A549 (cell line): ENCODE measurements around the gene STARD6. TPM values are rescaled to one million over a fixed set of nuclear protein-coding genes. Genes with fewer than 3 reads are reported as not detected.
A peak's percentile ranks its signal among the peaks of the same experiment; 100 is the strongest.

Experiments used
- ATAC-seq, 2 experiments: fragments of 200-7000 bp in 1 of 2; fragments of >200 bp in 1 of 2; cut with Nextera tagmentation in 1 of 2; cut with Tn5 transposase in 1 of 2; 3 replicates each; pipeline versions ENCODE4 v1.8.0 to v1.9.1; 2018 to 2020; ENCODE audit warnings: mild to moderate bottlenecking in 1 of 2, moderate library complexity in 1 of 2
- CTCF ChIA-PET: fragments of 300-600 bp; sonication (Branson Sonifier 250); formaldehyde crosslinking; extraction: SDS; loops from one replicate; lab custom pipeline; 2021; ENCODE audit warnings: antibody characterized with exemption, inconsistent platforms; lab: Yijun Ruan, JAX
- POLR2A ChIA-PET: fragments of 350-600 bp; formaldehyde crosslinking; extraction: SDS; loops from one replicate; lab custom pipeline; 2021; ENCODE audit warnings: antibody characterized with exemption, inconsistent platforms; lab: Yijun Ruan, JAX
- DNase-seq, 2 experiments: peaks; one replicate each; pipeline versions ENCODE4 v3.0.0 to v3.0.0-alpha.2; 2011 to 2016; ENCODE audit warnings: low read depth in 1 of 2, low spot score in 1 of 2
- FAIRE-seq: peaks from 2 replicates; lab custom pipeline; 2011; peaks lifted over from hg19 to GRCh38; lab: Jason Lieb, UNC
- H3K27ac ChIP-seq, 2 experiments: fragments of >200 bp; sonication (Bioruptor Twin); formaldehyde crosslinking; 3 replicates each; pipeline ENCODE4 v1.5.1; 2016 to 2017
- H3K4me1 ChIP-seq: fragments of >200 bp; sonication (Bioruptor Twin); formaldehyde crosslinking; 3 replicates; pipeline ENCODE4 v1.6.1; 2016
- H3K4me2 ChIP-seq: fragments of >200 bp; sonication (Bioruptor Twin); formaldehyde crosslinking; 3 replicates; pipeline ENCODE4 v1.6.1; 2016
- H3K4me3 ChIP-seq: fragments of >200 bp; sonication (Bioruptor Twin); formaldehyde crosslinking; 3 replicates; pipeline ENCODE4 v1.5.1; 2016
- H3K9me3 ChIP-seq: fragments of >200 bp; sonication (Bioruptor Twin); formaldehyde crosslinking; 3 replicates; pipeline ENCODE4 v1.6.1; 2016
- CBX8 ChIP-seq: fragments of 200-600 bp; sonication (generic); IDR thresholded peaks from 2 replicates; pipeline ENCODE4 v1.6.1; 2016
- CEBPB ChIP-seq, 2 experiments: fragments of >200 bp in 1 of 2; sonication (Bioruptor Twin) in 1 of 2; formaldehyde crosslinking in 1 of 2; IDR thresholded peaks; 2 replicates each; pipeline ENCODE4 v1.6.1; 2012 to 2016
- CTCF ChIP-seq: fragments of >200 bp; sonication (Bioruptor Twin); formaldehyde crosslinking; IDR thresholded peaks from 3 replicates; pipeline ENCODE4 v1.5.1; 2016
- E2F6 ChIP-seq: IDR thresholded peaks from 2 replicates; pipeline ENCODE4 v1.6.1; 2012; ENCODE audit warnings: low read depth, borderline replicate concordance
- EP300 ChIP-seq, 2 experiments: fragments of >200 bp; sonication (Bioruptor Twin); formaldehyde crosslinking; IDR thresholded peaks; 2 replicates in 1 of 2; 3 replicates in 1 of 2; pipeline ENCODE4 v1.6.1; 2016 to 2017
- ESRRA ChIP-seq: fragments of 150-350 bp; IDR thresholded peaks from 2 replicates; pipeline ENCODE4 v1.6.1; 2014; ENCODE audit warnings: mild to moderate bottlenecking, low read length, borderline replicate concordance
- FOSL2 ChIP-seq, 2 experiments: fragments of 450-650 bp in 1 of 2; fragments of >200 bp in 1 of 2; sonication (Bioruptor Twin) in 1 of 2; formaldehyde crosslinking; IDR thresholded peaks; 2 replicates each; pipeline versions ENCODE4 v1.5.0 to v1.6.1; 2016 to 2020; ENCODE audit warnings: mild to moderate bottlenecking in 1 of 2, moderate library complexity in 1 of 2
- HES2 ChIP-seq: fragments of >200 bp; sonication (Bioruptor Twin); formaldehyde crosslinking; IDR thresholded peaks from 2 replicates; pipeline ENCODE4 v1.6.1; 2016
- HOXA7 ChIP-seq: fragments of 250-450 bp; sonication (Bioruptor Pico); IDR thresholded peaks from 2 replicates; pipeline ENCODE4 v1.5.0; 2020; ENCODE audit warnings: mild to moderate bottlenecking, moderate library complexity
- JUNB ChIP-seq: fragments of >200 bp; sonication (Bioruptor Twin); formaldehyde crosslinking; IDR thresholded peaks from 2 replicates; pipeline ENCODE4 v1.6.1; 2016
- KDM5A ChIP-seq: fragments of 200-600 bp; sonication (generic); IDR thresholded peaks from 2 replicates; pipeline ENCODE4 v1.6.1; 2016; ENCODE audit warnings: antibody characterized with exemption, mild to moderate bottlenecking
- NR3C1 ChIP-seq: fragments of >200 bp; sonication (Bioruptor Twin); formaldehyde crosslinking; IDR thresholded peaks from 3 replicates; pipeline ENCODE4 v1.6.1; 2017
- PHF8 ChIP-seq: fragments of 200-600 bp; sonication (generic); IDR thresholded peaks from 2 replicates; pipeline ENCODE4 v1.6.1; 2016; ENCODE audit warnings: low read depth, mild to moderate bottlenecking, antibody characterized with exemption, moderate library complexity, borderline replicate concordance
- POLR2AphosphoS2 ChIP-seq: conservative IDR thresholded peaks from 2 replicates; pipeline ENCODE4 v1.6.1; 2012; ENCODE audit warnings: low read length, improper control_type of control experiment, inconsistent platforms
- RAD21 ChIP-seq, 2 experiments: fragments of >200 bp in 1 of 2; sonication (Bioruptor Twin) in 1 of 2; formaldehyde crosslinking in 1 of 2; IDR thresholded peaks in 1 of 2; conservative IDR thresholded peaks in 1 of 2; 2 replicates in 1 of 2; 3 replicates in 1 of 2; pipeline ENCODE4 v1.6.1; 2012 to 2018; ENCODE audit warnings: inconsistent platforms in 1 of 2
- RCOR1 ChIP-seq: fragments of 150-350 bp; IDR thresholded peaks from 2 replicates; pipeline ENCODE4 v1.6.1; 2014; ENCODE audit warnings: antibody characterized with exemption, low read length, low read depth
- SMC3 ChIP-seq: fragments of >200 bp; sonication (Bioruptor Twin); formaldehyde crosslinking; IDR thresholded peaks from 3 replicates; pipeline ENCODE4 v1.6.1; 2018; ENCODE audit warnings: inconsistent platforms
- TFCP2L1 ChIP-seq: fragments of 250-450 bp; sonication (Bioruptor Pico); IDR thresholded peaks from 2 replicates; pipeline ENCODE4 v1.5.0; 2021; ENCODE audit warnings: mild to moderate bottlenecking
- TP53 ChIP-seq: fragments of 250-450 bp; sonication (Bioruptor Pico); IDR thresholded peaks from 2 replicates; pipeline ENCODE4 v1.5.0; 2021; ENCODE audit warnings: mild to moderate bottlenecking, moderate library complexity
- ZFP36 ChIP-seq: fragments of 450-650 bp; IDR thresholded peaks from 2 replicates; pipeline ENCODE4 v1.6.1; 2014; ENCODE audit warnings: borderline replicate concordance; ENCODE audit not compliant: partially characterized antibody
- WGBS: methylation state at CpG from one replicate; pipeline ENCODE4 v1.1.6; 2017; ENCODE audit errors: missing lambda C conversion rate; 5-methylcytosine and 5-hydroxymethylcytosine counted together
- polyA plus RNA-seq, 4 experiments: library from polyadenylated mRNA; depleted of rRNA in 3 of 4; stranded (reverse); fragments of >200 nt; fragmentation: RNase III in 1 of 4; extraction: RNeasy Plus Mini Kit Qiagen cat#74134 plus additional on column Dnase treatment in 1 of 4; gene quantifications; 2 replicates in 3 of 4; 3 replicates in 1 of 4; pipeline ENCODE4 v1.2.3, GENCODE V29; 2011 to 2017
- TF ChIP-seq, protein P1 (sequence below): IDR thresholded peaks from 2 replicates; pipeline ENCODE4 v1.6.1; 2012
- TF ChIP-seq, protein P2 (sequence below): fragments of 450-650 bp; IDR thresholded peaks from 2 replicates; pipeline ENCODE4 v1.6.1; 2014; ENCODE audit warnings: antibody characterized with exemption

Gene STARD6
- polyA plus RNA-seq, 2 of the 4 experiments (the other 2 are of a cell fraction): not detected

GRCh38 chr18:54396760-54397159 is 39.1 kb upstream of the STARD6 start (continued):
- TF ChIP-seq FOSL2 (IDR thresholded peaks at IDR 0.05) (no peak), FOSL2 (CRISPR knock-in tag; IDR thresholded peaks at IDR 0.05) (no peak), CEBPB (IDR thresholded peaks at IDR 0.05) (no peak), TFCP2L1 (CRISPR knock-in tag) (no peak)
- TF ChIP-seq, protein P1, sequence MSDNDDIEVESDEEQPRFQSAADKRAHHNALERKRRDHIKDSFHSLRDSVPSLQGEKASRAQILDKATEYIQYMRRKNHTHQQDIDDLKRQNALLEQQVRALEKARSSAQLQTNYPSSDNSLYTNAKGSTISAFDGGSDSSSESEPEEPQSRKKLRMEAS: no peak

GRCh38 chr18:54393648-54394294 is 36.1 kb upstream of the STARD6 start:
- CTCF ChIA-PET: no interaction called here
- Histone ChIP-seq H3K4me2 (no peak overlapping the region), H3K27ac (no peak overlapping the region), H3K4me3 (no peak overlapping the region), H3K4me1 (peaks cover 6% of the 10 kb centered on the region; the same call in 2 of the 3 replicates), H3K9me3 (no peaks in the 10 kb centered on the region)
- WGBS: 28% methylated on average over 1 of the region's 1 CpG
- POLR2A ChIA-PET: no interaction called here
- no peak for DNase-seq
- no peak for ATAC-seq
- TF ChIP-seq RAD21 (conservative IDR thresholded peaks at IDR 0.05 in 1 of 2, IDR thresholded peaks at IDR 0.05 in 1 of 2): no peak
- no peak for TF ChIP-seq TP53 (CRISPR knock-in tag)
- no peak for TF ChIP-seq ZFP36
- no peak for TF ChIP-seq KDM5A
- no peak for TF ChIP-seq JUNB
- TF ChIP-seq EP300 (IDR thresholded peaks at IDR 0.05): no peak
- TF ChIP-seq RCOR1: no peak
- no peak for TF ChIP-seq CEBPB (IDR thresholded peaks at IDR 0.05)
- TF ChIP-seq HOXA7 (CRISPR knock-in tag): no peak
- TF ChIP-seq, protein P1: no peak
- no peak for TF ChIP-seq ESRRA
- no peak for TF ChIP-seq E2F6
- TF ChIP-seq CBX8: no peak
- no peak for TF ChIP-seq POLR2AphosphoS2
- TF ChIP-seq, protein P2, sequence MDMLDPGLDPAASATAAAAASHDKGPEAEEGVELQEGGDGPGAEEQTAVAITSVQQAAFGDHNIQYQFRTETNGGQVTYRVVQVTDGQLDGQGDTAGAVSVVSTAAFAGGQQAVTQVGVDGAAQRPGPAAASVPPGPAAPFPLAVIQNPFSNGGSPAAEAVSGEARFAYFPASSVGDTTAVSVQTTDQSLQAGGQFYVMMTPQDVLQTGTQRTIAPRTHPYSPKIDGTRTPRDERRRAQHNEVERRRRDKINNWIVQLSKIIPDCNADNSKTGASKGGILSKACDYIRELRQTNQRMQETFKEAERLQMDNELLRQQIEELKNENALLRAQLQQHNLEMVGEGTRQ: no peak
- no peak for TF ChIP-seq HES2
- no peak for FAIRE-seq

- peaks cover 13% of the 10 kb centered on the region; the same call in 2 of the 3 replicates for H3K4me1 ChIP-seq
- no peaks in the 10 kb centered on the region for H3K9me3 ChIP-seq
- H3K27ac ChIP-seq: no peak overlapping the region
- H3K4me2 ChIP-seq: no peak overlapping the region
- ATAC-seq (peak; percentile 58 to 80; a peak in 5 of 6 replicates), FAIRE-seq (no peak), DNase-seq (peak; percentile 11 to 52)
- CTCF ChIA-PET: interaction anchor here (0.6 to 1.8 kb wide), 11 partner anchors 10 to 280 kb away, joined by 3 to 5 read pairs (median 4); partner anchors contain the start of genes C18orf54 and STARD6
- H3K4me3 ChIP-seq: no peak overlapping the region
- TF ChIP-seq CBX8 (no peak), RAD21 (conservative IDR thresholded peaks at IDR 0.05 in 1 of 2, IDR thresholded peaks at IDR 0.05 in 1 of 2) (peak; percentile 54 to 56), NR3C1 (no peak), CTCF (peak; percentile 57), SMC3 (peak; percentile 41; the same call in 2 of the 3 replicates), PHF8 (no peak)
- 29% methylated on average over 3 of the region's 3 CpGs for WGBS
- POLR2A ChIA-PET: interaction anchor here (0.8 kb wide), 1 partner anchor 35 kb away, joined by 4 read pairs; the partner anchor contains the start of genes C18orf54 and STARD6
Measured at GRCh38 chr18:54392543-54393023, 34.9 kb upstream of the STARD6 start.
